ENCODE measurements around the gene RNF103.

DNA sequence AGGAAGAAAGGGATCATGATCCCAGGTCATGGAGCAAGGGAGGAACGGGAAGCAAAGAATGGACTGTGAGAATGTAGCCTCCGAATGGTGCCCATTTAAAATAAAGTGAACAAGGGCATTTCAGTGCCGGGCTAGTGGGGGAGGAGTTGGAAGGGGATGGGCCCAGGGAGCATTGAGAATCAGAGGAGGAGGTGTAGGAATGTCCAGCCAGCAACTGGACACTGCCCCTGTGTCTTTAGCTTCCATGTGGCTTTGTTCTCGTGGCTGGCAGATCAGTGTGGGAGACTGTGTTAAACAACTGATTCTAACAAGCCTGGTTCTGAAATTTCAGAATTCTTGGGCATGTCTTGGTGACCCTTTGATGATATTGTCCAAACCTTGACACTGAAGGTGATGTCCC, 1.4 kb upstream of the RNF103 start:
- TF ChIP-seq, protein P1, sequence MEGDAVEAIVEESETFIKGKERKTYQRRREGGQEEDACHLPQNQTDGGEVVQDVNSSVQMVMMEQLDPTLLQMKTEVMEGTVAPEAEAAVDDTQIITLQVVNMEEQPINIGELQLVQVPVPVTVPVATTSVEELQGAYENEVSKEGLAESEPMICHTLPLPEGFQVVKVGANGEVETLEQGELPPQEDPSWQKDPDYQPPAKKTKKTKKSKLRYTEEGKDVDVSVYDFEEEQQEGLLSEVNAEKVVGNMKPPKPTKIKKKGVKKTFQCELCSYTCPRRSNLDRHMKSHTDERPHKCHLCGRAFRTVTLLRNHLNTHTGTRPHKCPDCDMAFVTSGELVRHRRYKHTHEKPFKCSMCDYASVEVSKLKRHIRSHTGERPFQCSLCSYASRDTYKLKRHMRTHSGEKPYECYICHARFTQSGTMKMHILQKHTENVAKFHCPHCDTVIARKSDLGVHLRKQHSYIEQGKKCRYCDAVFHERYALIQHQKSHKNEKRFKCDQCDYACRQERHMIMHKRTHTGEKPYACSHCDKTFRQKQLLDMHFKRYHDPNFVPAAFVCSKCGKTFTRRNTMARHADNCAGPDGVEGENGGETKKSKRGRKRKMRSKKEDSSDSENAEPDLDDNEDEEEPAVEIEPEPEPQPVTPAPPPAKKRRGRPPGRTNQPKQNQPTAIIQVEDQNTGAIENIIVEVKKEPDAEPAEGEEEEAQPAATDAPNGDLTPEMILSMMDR (IDR thresholded peaks at IDR 0.05; ENCODE audit: control extremely low read depth in 1 of 3, insufficient read depth in 1 of 3, low read depth in 1 of 3, low read length in 3 of 3), result no peak
- no peak for TF ChIP-seq POLR2A (IDR thresholded peaks at IDR 0.05; ENCODE audit: control extremely low read depth in 1 of 2, low read depth in 2 of 2, low read length in 2 of 2)
- TF ChIP-seq YY1 (IDR thresholded peaks at IDR 0.05; ENCODE audit: low read depth, low read length), result no peak
- TF ChIP-seq CEBPB (IDR thresholded peaks at IDR 0.05; ENCODE audit: low read depth, low read length), result no peak
- no peak for TF ChIP-seq TAF1 (IDR thresholded peaks at IDR 0.05; ENCODE audit: low read depth, low read length)

All from H1 (cell line).